WTC11 (cell line): ENCODE data around the gene LPCAT1. TPM values are rescaled to one million over a fixed set of nuclear protein-coding genes. Genes with fewer than 3 reads are reported as not detected.

Experiments used
- ATAC-seq: fragments of 200-7000 bp; cut with Tn5 transposase; 2 replicates; pipeline ENCODE4 v1.10.0; 2021; ENCODE audit warnings: mild to moderate bottlenecking, moderate library complexity
- CTCF ChIA-PET: fragments of 300-600 bp; sonication (Branson Sonifier 250); formaldehyde crosslinking; loops from one replicate; lab custom pipeline; 2021; ENCODE audit warnings: antibody characterized with exemption; lab: Charles Lee
- POLR2A ChIA-PET: fragments of 350-600 bp; sonication (Branson Sonifier 250); formaldehyde crosslinking; loops from one replicate; lab custom pipeline; 2021; ENCODE audit warnings: antibody characterized with exemption; lab: Charles Lee
- DNase-seq: peaks from one replicate; pipeline ENCODE4 v3.0.0; 2021; ENCODE audit warnings: low spot score
- H3K27ac Mint-ChIP-seq: 2 replicates; pipeline ENCODE4 v1.8.0; 2021; ENCODE audit warnings: mixed read lengths
- H3K27me3 Mint-ChIP-seq: 2 replicates; pipeline ENCODE4 v1.8.0; 2021; ENCODE audit warnings: low read depth, mild to moderate bottlenecking, moderate library complexity, mixed read lengths
- H3K36me3 Mint-ChIP-seq: 2 replicates; pipeline ENCODE4 v1.8.0; 2021; ENCODE audit warnings: mixed read lengths
- H3K4me1 Mint-ChIP-seq: 2 replicates; pipeline ENCODE4 v1.8.0; 2022; ENCODE audit warnings: mixed read lengths
- H3K4me3 Mint-ChIP-seq: 2 replicates; pipeline ENCODE4 v1.8.0; 2021; ENCODE audit warnings: mild to moderate bottlenecking, moderate library complexity, mixed read lengths
- H3K9me3 Mint-ChIP-seq: 2 replicates; pipeline ENCODE4 v1.8.0; 2021; ENCODE audit warnings: mixed read lengths
- ARID4B ChIP-seq: sonication (generic); formaldehyde crosslinking; IDR thresholded peaks from 2 replicates; pipeline ENCODE4 v1.8.0; 2023; ENCODE audit warnings: missing genetic modification reagents, mild to moderate bottlenecking, borderline replicate concordance
- ATF6 ChIP-seq: sonication (generic); formaldehyde crosslinking; IDR thresholded peaks from 2 replicates; pipeline ENCODE4 v1.8.1; 2023; ENCODE audit warnings: mild to moderate bottlenecking, missing genetic modification reagents
- CBFB ChIP-seq: sonication (generic); formaldehyde crosslinking; IDR thresholded peaks from 2 replicates; pipeline ENCODE4 v1.8.1; 2022; ENCODE audit warnings: mild to moderate bottlenecking, low read depth, missing genetic modification reagents
- CREM ChIP-seq: sonication (generic); formaldehyde crosslinking; IDR thresholded peaks from 2 replicates; pipeline ENCODE4 v1.8.1; 2022; ENCODE audit warnings: mild to moderate bottlenecking, missing genetic modification reagents, moderate library complexity
- ESRRA ChIP-seq: sonication (generic); formaldehyde crosslinking; IDR thresholded peaks from 2 replicates; pipeline ENCODE4 v1.8.1; 2022; ENCODE audit warnings: mild to moderate bottlenecking, missing genetic modification reagents, borderline replicate concordance
- ETV6 ChIP-seq: sonication (generic); formaldehyde crosslinking; IDR thresholded peaks from 2 replicates; pipeline ENCODE4 v1.8.1; 2022; ENCODE audit warnings: mild to moderate bottlenecking, missing genetic modification reagents
- FOXP1 ChIP-seq: sonication (generic); formaldehyde crosslinking; IDR thresholded peaks from 2 replicates; pipeline ENCODE4 v1.8.0; 2022; ENCODE audit warnings: missing genetic modification reagents, mild to moderate bottlenecking, moderate library complexity, borderline replicate concordance
- GTF2I ChIP-seq: fragments of 250-450 bp; sonication (Bioruptor Pico); conservative IDR thresholded peaks from 2 replicates; pipeline ENCODE4 v1.4.0; 2021; ENCODE audit warnings: mild to moderate bottlenecking
- JAZF1 ChIP-seq: fragments of 250-450 bp; sonication (Bioruptor Pico); IDR thresholded peaks from 2 replicates; pipeline ENCODE4 v1.9.0; 2021; ENCODE audit warnings: moderate library complexity, mild to moderate bottlenecking, inconsistent platforms
- JUN ChIP-seq: sonication (generic); formaldehyde crosslinking; IDR thresholded peaks from 2 replicates; pipeline ENCODE4 v1.8.0; 2023; ENCODE audit warnings: mild to moderate bottlenecking, missing genetic modification reagents
- MAX ChIP-seq: sonication (generic); formaldehyde crosslinking; IDR thresholded peaks from 2 replicates; pipeline ENCODE4 v1.8.0; 2022; ENCODE audit warnings: mild to moderate bottlenecking, missing genetic modification reagents
- NFE2L1 ChIP-seq: sonication (generic); formaldehyde crosslinking; IDR thresholded peaks from 2 replicates; pipeline ENCODE4 v1.8.1; 2023; ENCODE audit warnings: missing genetic modification reagents
- NR3C1 ChIP-seq: sonication (generic); formaldehyde crosslinking; conservative IDR thresholded peaks from 2 replicates; pipeline ENCODE4 v1.8.1; 2023; ENCODE audit warnings: low read depth, mild to moderate bottlenecking, missing genetic modification reagents
- RELA ChIP-seq: sonication (generic); formaldehyde crosslinking; IDR thresholded peaks from 2 replicates; pipeline ENCODE4 v1.8.1; 2022; ENCODE audit warnings: missing genetic modification reagents, mild to moderate bottlenecking, borderline replicate concordance
- TEAD4 ChIP-seq: sonication (generic); formaldehyde crosslinking; IDR thresholded peaks from 2 replicates; pipeline ENCODE4 v1.8.0; 2022; ENCODE audit warnings: mild to moderate bottlenecking, missing genetic modification reagents
- ZNF263 ChIP-seq: sonication (generic); formaldehyde crosslinking; IDR thresholded peaks from 2 replicates; pipeline ENCODE4 v1.8.1; 2022; ENCODE audit warnings: low read depth, mild to moderate bottlenecking, moderate library complexity, missing genetic modification reagents
- ZNF396 ChIP-seq: fragments of 250-450 bp; sonication (Bioruptor Pico); IDR thresholded peaks from 2 replicates; pipeline ENCODE4 v1.8.0; 2021; ENCODE audit warnings: mild to moderate bottlenecking, moderate library complexity, borderline replicate concordance
- ZNF512 ChIP-seq: sonication (generic); formaldehyde crosslinking; IDR thresholded peaks from 2 replicates; pipeline ENCODE4 v1.8.1; 2022; ENCODE audit warnings: missing genetic modification reagents, borderline replicate concordance
- ZNF532 ChIP-seq: fragments of 250-450 bp; sonication (Bioruptor Pico); IDR thresholded peaks from 2 replicates; pipeline ENCODE4 v1.9.0; 2021; ENCODE audit warnings: mild to moderate bottlenecking, borderline replicate concordance
- total RNA-seq: library from RNA; stranded (reverse); gene quantifications from 3 replicates; pipeline ENCODE4 v1.2.3, GENCODE V29; 2021

LPCAT1 gene
- total RNA-seq, 1 experiment from 2014 or later = 206 TPM

- no peak for TF ChIP-seq ARID4B (CRISPR knock-in tag)
- no peak for TF ChIP-seq TEAD4
These were observed 75.2 kb downstream of the LPCAT1 start (continued) for GRCh38 chr5:1448511-1449011.

GRCh38 chr5:1447671-1448361 lies 75.9 kb downstream of the LPCAT1 start:
- peaks cover 4% of the 10 kb centered on the region for H3K4me1 Mint-ChIP-seq
- no peak overlapping the region for H3K27ac Mint-ChIP-seq
- no peak for DNase-seq
- no peak overlapping the region for H3K4me3 Mint-ChIP-seq
- H3K27me3 Mint-ChIP-seq = peaks cover 81% of the 10 kb centered on the region
- ChIA-PET POLR2A (no interaction called here), CTCF (interaction anchor here (1.1 to 1.4 kb wide), 2 partner anchors 67 to 197 kb away, joined by 3 to 5 read pairs; no protein-coding TSS in a partner anchor)
- TF ChIP-seq CREM = no peak
- no peak for TF ChIP-seq FOXP1 (CRISPR knock-in tag)
- TF ChIP-seq CBFB (CRISPR knock-in tag) = no peak
- no peak for TF ChIP-seq ZNF396 (CRISPR knock-in tag)
- TF ChIP-seq ZNF263 (CRISPR knock-in tag) = no peak
- no peak for TF ChIP-seq NR3C1 (CRISPR knock-in tag)
- TF ChIP-seq JUN (CRISPR knock-in tag) = no peak
- TF ChIP-seq NFE2L1 (CRISPR knock-in tag) = no peak
- no peak for TF ChIP-seq JAZF1 (CRISPR knock-in tag)
- TF ChIP-seq ATF6 = no peak
- no peak for TF ChIP-seq ESRRA
- no peak for TF ChIP-seq ZNF512
- peaks cover 3% of the 10 kb centered on the region for H3K36me3 Mint-ChIP-seq
- H3K9me3 Mint-ChIP-seq = peaks cover 9% of the 10 kb centered on the region
- ATAC-seq = no peak

GRCh38 chr5:1446602-1447343 lies 77.0 kb downstream of the LPCAT1 start:
- DNase-seq (no peak), ATAC-seq (no peak)
- Mint-ChIP-seq H3K4me1 (peaks cover 4% of the 10 kb centered on the region), H3K9me3 (no peaks in the 10 kb centered on the region), H3K36me3 (no peaks in the 10 kb centered on the region), H3K27me3 (peaks cover 79% of the 10 kb centered on the region), H3K4me3 (peak overlapping the region; percentile 53), H3K27ac (no peak overlapping the region)
- ChIA-PET POLR2A (no interaction called here), CTCF (interaction anchor here (1.1 to 1.4 kb wide), 2 partner anchors 66 to 198 kb away, joined by 3 to 5 read pairs; no protein-coding TSS in a partner anchor)
- TF ChIP-seq ZNF396 (CRISPR knock-in tag) (no peak), GTF2I (CRISPR knock-in tag) (no peak), JAZF1 (CRISPR knock-in tag) (no peak), ESRRA (no peak), RELA (no peak), MAX (CRISPR knock-in tag) (no peak), ETV6 (no peak), ZNF532 (CRISPR knock-in tag) (no peak)
